Upper lobe of right lung (tissue), 1 donor: ENCODE results near the gene TEX53. TPM values are rescaled to one million over a fixed set of nuclear protein-coding genes. Genes with fewer than 3 reads are reported as not detected.

Experiments used
- ATAC-seq: fragments of 200-7000 bp; cut with Tn5 transposase; one replicate; pipeline ENCODE4 v1.9.1; 2020; ENCODE audit warnings: mild to moderate bottlenecking, moderate library complexity
- DNase-seq: peaks from one replicate; pipeline ENCODE4 v3.0.0-alpha.2; 2020
- H3K27ac ChIP-seq: fragments of 200-600 bp; one replicate; pipeline ENCODE4 v1.8.0; 2022
- H3K27me3 ChIP-seq: fragments of 200-600 bp; one replicate; pipeline ENCODE4 v1.8.0; 2022; ENCODE audit warnings: mild to moderate bottlenecking
- H3K36me3 ChIP-seq: fragments of 200-600 bp; one replicate; pipeline ENCODE4 v1.8.0; 2022
- H3K4me1 ChIP-seq: fragments of 200-600 bp; one replicate; pipeline ENCODE4 v1.8.0; 2022
- H3K4me3 ChIP-seq: fragments of 200-600 bp; one replicate; pipeline ENCODE4 v1.8.0; 2022; ENCODE audit warnings: mild to moderate bottlenecking
- H3K9me3 ChIP-seq: fragments of 200-600 bp; one replicate; pipeline ENCODE4 v1.8.0; 2022
- intact Hi-C: fragments of 100-400 bp; cut with DNase I; formaldehyde crosslinking; loops from one replicate; pipeline ENCODE4 v1.11.0; 2022
- total RNA-seq: library from RNA; stranded (reverse); fragmentation: NEBNext Ultra II Directional; extraction: Animal tissue kit (Norgen Biotek cat#: 25700); gene quantifications from one replicate; pipeline ENCODE4 v1.2.1, GENCODE V29; 2021
- TF ChIP-seq, protein P1 (sequence below): fragments of 200-600 bp; IDR thresholded peaks from one replicate; pipeline ENCODE4 v1.8.0; 2022; ENCODE audit warnings: antibody characterized with exemption
- donor health status: DM: no; HTN: yes; CAD: no; lungs with severe emphysema.

Gene TEX53
- total RNA-seq, 1 donor from 2014 or later = not detected

DNA sequence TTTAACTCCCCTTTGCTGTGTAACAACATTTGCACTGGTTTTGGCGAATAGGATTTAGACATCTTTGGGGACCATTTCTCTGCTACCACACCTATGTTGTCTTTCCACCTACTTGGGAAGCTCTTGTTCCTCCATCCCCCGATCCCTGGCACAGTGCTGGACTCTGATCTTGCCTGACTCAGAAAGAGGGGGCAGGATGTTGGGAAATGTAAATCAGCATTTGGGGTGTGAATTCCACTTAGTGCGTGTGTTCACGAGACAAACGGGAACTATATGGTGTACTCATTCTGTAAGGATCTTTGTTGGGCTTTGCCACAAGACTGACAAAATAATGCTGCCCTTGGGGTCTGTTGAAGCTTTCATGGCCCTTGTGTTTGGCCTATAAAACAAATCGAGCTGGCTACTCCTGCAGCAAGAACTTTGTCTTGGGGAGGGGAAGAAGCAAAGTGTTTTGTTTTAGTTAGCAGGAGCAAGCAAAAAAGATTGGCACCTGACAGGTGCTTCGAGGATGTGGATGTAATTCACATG, 28.0 kb downstream of the TEX53 start:
- H3K4me1 ChIP-seq = no peaks in the 10 kb centered on the region
- no peaks in the 10 kb centered on the region for H3K27me3 ChIP-seq
- H3K27ac ChIP-seq = no peak overlapping the region
- intact Hi-C loops = no loop called here
- H3K4me3 ChIP-seq = no peak overlapping the region
- no peak for DNase-seq
- no peaks in the 10 kb centered on the region for H3K9me3 ChIP-seq
- ATAC-seq = no peak
- peaks cover 79% of the 10 kb centered on the region for H3K36me3 ChIP-seq
- TF ChIP-seq, protein P1, sequence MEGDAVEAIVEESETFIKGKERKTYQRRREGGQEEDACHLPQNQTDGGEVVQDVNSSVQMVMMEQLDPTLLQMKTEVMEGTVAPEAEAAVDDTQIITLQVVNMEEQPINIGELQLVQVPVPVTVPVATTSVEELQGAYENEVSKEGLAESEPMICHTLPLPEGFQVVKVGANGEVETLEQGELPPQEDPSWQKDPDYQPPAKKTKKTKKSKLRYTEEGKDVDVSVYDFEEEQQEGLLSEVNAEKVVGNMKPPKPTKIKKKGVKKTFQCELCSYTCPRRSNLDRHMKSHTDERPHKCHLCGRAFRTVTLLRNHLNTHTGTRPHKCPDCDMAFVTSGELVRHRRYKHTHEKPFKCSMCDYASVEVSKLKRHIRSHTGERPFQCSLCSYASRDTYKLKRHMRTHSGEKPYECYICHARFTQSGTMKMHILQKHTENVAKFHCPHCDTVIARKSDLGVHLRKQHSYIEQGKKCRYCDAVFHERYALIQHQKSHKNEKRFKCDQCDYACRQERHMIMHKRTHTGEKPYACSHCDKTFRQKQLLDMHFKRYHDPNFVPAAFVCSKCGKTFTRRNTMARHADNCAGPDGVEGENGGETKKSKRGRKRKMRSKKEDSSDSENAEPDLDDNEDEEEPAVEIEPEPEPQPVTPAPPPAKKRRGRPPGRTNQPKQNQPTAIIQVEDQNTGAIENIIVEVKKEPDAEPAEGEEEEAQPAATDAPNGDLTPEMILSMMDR = no peak

DNA sequence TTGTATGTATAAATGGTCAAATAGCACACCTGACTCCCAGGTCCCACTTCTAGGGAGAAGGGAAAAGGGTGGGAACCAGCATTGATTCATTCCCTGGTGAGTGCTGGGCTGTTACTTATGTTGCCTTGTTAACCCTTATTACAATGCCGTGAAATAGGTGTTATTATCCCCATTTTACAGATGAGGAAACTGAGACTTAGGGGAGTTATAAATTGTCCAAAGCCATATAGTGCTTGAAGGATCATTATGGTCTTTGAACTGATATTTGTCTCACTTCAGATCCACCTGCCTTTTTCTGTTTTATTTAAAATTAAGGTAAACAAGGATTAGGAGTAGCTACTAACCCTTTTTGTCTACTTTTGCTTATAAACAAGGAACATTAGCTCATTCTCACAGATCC, 30.1 kb downstream of the TEX53 start:
- TF ChIP-seq, protein P1 = no peak
- no peaks in the 10 kb centered on the region for H3K27me3 ChIP-seq
- no peak overlapping the region for H3K27ac ChIP-seq
- H3K4me3 ChIP-seq = no peak overlapping the region
- ATAC-seq (no peak), DNase-seq (no peak)
- no peaks in the 10 kb centered on the region for H3K4me1 ChIP-seq
- intact Hi-C loops = no loop called here
- H3K36me3 ChIP-seq = peaks cover 61% of the 10 kb centered on the region
- H3K9me3 ChIP-seq = no peaks in the 10 kb centered on the region

DNA sequence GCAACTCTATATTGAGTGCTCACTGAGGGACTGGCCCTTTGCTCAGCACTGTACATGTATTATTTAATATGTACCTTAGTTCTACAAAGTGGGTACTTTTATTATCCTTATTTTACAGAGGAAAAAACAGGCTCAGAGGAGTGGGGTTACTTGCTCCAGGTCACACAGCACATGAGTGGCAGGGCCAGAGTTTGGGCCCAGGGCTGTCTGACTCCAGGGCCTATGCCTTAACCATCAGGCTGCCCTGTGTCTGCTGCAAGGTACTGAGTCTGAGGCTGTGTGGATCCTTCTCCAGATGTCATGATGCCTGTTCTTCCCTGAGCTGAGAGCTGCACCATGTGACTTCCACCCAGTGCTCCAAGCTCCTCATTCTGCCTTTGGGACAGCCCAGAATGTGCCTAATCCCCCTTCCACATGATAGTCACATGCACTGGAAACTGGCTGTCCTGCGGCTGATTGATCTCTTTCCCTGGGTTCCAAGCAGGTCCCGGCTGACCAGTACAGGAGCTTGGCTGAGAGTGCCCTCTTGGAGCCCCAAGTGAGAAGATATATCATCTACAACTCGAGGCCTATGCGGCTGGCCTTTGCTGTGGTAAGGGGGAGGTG, 31.1 kb downstream of the TEX53 start:
- H3K9me3 ChIP-seq = no peaks in the 10 kb centered on the region
- peaks cover 6% of the 10 kb centered on the region for H3K4me1 ChIP-seq
- ATAC-seq (no peak), DNase-seq (no peak)
- intact Hi-C loops = no loop called here
- H3K36me3 ChIP-seq = peaks cover 51% of the 10 kb centered on the region
- TF ChIP-seq, protein P1 = no peak
- no peaks in the 10 kb centered on the region for H3K27me3 ChIP-seq
- no peak overlapping the region for H3K4me3 ChIP-seq
- no peak overlapping the region for H3K27ac ChIP-seq

DNA sequence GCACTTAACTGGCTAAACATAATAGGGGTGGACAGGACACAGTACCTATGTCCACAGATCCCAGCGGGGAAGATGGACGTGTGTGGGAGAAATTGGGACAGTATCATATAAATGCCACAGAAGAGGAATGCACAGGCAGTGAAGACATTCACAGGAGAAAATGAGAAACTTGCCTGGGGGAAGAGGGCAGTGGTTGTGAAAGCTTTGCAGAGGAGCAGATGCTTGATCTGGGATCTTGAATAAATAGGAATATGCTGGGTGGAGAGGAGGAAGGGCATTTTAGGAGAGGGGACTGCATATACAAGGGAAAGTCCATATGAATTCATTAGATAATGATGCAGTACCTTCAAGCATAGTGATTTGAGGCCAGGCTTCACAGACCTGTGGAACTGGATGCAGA, 32.9 kb downstream of the TEX53 start:
- Histone ChIP-seq H3K27ac (no peak overlapping the region), H3K36me3 (peaks cover 32% of the 10 kb centered on the region), H3K27me3 (no peaks in the 10 kb centered on the region), H3K4me1 (peaks cover 11% of the 10 kb centered on the region), H3K4me3 (no peak overlapping the region), H3K9me3 (no peaks in the 10 kb centered on the region)
- intact Hi-C loops = no loop called here
- ATAC-seq (no peak), DNase-seq (no peak)
- TF ChIP-seq, protein P1 = no peak

DNA sequence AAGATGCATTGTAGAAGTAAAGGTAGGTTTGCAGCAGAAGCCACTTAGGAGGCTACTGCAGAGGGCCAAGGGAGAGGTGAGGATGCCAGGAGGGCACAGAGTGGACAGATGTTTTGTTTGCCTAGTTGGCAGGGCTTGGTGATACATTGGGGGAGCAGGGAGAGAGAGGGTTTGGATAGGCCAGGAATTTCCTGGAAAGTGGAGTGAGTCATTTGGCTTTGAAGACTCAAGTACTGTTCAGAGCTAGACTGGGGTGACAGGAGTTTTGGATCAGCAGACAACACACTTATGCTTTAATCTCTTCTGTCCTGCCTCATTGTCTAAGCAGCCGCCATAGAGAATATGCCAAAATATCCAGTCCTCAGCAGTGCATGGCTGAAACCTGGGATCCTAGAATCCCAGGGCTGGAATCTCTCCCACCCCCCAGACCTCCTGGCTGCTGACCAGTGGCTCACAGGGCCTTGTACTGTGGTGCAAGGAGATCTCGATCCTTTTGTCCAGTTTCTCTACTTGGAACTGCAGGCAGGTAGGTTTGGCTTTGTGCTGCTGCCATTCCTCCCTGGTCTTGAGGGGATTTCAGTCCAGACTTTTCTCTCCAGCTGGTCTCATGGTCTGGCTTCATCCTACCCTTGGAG, 35.5 kb downstream of the TEX53 start:
- TF ChIP-seq, protein P1 = no peak
- Histone ChIP-seq H3K4me1 (peaks cover 25% of the 10 kb centered on the region), H3K9me3 (no peaks in the 10 kb centered on the region), H3K27me3 (no peaks in the 10 kb centered on the region), H3K4me3 (no peak overlapping the region), H3K36me3 (peaks cover 13% of the 10 kb centered on the region), H3K27ac (peak overlapping the region; percentile 27)
- DNase-seq (no peak), ATAC-seq (peak; percentile 48)
- intact Hi-C loops = no loop called here
